Measurements from ENCODE around the gene GLTP. TPM values are rescaled to one million over a fixed set of nuclear protein-coding genes. Genes with fewer than 3 reads are reported as not detected.

GLTP gene
- total and polyA plus RNA-seq, 2 donors (not counting 1 experiment from before 2014, with no cell fraction given), result 51.2 to 67.9 TPM

- DNase-seq (ENCODE audit: low read depth in 2 of 2), result no peak
- Histone ChIP-seq H3K4me2 (ENCODE audit: extremely low read depth, insufficient read depth, low read length) (no peak overlapping the region), H3K4me1 (ENCODE audit: control insufficient read depth, extremely low read depth, insufficient read depth, low read length) (no peaks in the 10 kb centered on the region), H3K9ac (ENCODE audit: insufficient read depth, low read length) (no peak overlapping the region), H3K36me3 (ENCODE audit: control insufficient read depth, insufficient read depth, low read length) (no peaks in the 10 kb centered on the region), H3K4me3 (replicated peaks in 1 of 4; ENCODE audit: control extremely low read depth in 1 of 4, insufficient read depth in 1 of 4, low read depth in 3 of 4, low read length in 4 of 4) (no peak overlapping the region), H3K27ac (ENCODE audit: insufficient read depth, low read length) (no peak overlapping the region), H2AFZ (ENCODE audit: low read length) (no peak overlapping the region), H4K20me1 (ENCODE audit: control insufficient read depth, extremely low read depth, insufficient read depth, low read length) (no peaks in the 10 kb centered on the region), H3K9me3 (ENCODE audit: control insufficient read depth, insufficient read depth, low read depth, low read length) (no peaks in the 10 kb centered on the region), H3K27me3 (ENCODE audit: control insufficient read depth, insufficient read depth, low read length) (peaks cover 2% of the 10 kb centered on the region), H3K79me2 (ENCODE audit: control insufficient read depth, insufficient read depth, low read length) (no peaks in the 10 kb centered on the region)
- TF ChIP-seq EZH2 (IDR thresholded peaks at IDR 0.05; ENCODE audit: low read length, missing control alignments), result no peak
- no peak for TF ChIP-seq CTCF (conservative IDR thresholded peaks at IDR 0.05 in 1 of 2, IDR thresholded peaks at IDR 0.05 in 1 of 2; ENCODE audit: low read depth in 1 of 2, low read length in 2 of 2)
Measured at GRCh38 chr12:109815225-109815624, 65.1 kb downstream of the GLTP start.

- H2AFZ ChIP-seq (ENCODE audit: low read length), result no peak overlapping the region
- H3K9me3 ChIP-seq (ENCODE audit: control insufficient read depth, insufficient read depth, low read depth, low read length), result no peaks in the 10 kb centered on the region
- no peak overlapping the region for H3K4me3 ChIP-seq (replicated peaks in 1 of 4; ENCODE audit: control extremely low read depth in 1 of 4, insufficient read depth in 1 of 4, low read depth in 3 of 4, low read length in 4 of 4)
- no peak overlapping the region for H3K4me2 ChIP-seq (ENCODE audit: extremely low read depth, insufficient read depth, low read length)
- no peaks in the 10 kb centered on the region for H4K20me1 ChIP-seq (ENCODE audit: control insufficient read depth, extremely low read depth, insufficient read depth, low read length)
- H3K27ac ChIP-seq (ENCODE audit: insufficient read depth, low read length), result no peak overlapping the region
- no peaks in the 10 kb centered on the region for H3K36me3 ChIP-seq (ENCODE audit: control insufficient read depth, insufficient read depth, low read length)
- H3K27me3 ChIP-seq (ENCODE audit: control insufficient read depth, insufficient read depth, low read length), result no peaks in the 10 kb centered on the region
- no peaks in the 10 kb centered on the region for H3K4me1 ChIP-seq (ENCODE audit: control insufficient read depth, extremely low read depth, insufficient read depth, low read length)
- TF ChIP-seq CTCF (conservative IDR thresholded peaks at IDR 0.05 in 1 of 2, IDR thresholded peaks at IDR 0.05 in 1 of 2; ENCODE audit: low read depth in 1 of 2, low read length in 2 of 2), result no peak
- no peaks in the 10 kb centered on the region for H3K79me2 ChIP-seq (ENCODE audit: control insufficient read depth, insufficient read depth, low read length)
- no peak for DNase-seq (ENCODE audit: low read depth in 2 of 2)
- H3K9ac ChIP-seq (ENCODE audit: insufficient read depth, low read length), result no peak overlapping the region
Measured at GRCh38 chr12:109814600-109815150, 65.7 kb downstream of the GLTP start.

GRCh38 chr12:109813810-109814416 is 66.4 kb downstream of the GLTP start:
- no peak overlapping the region for H3K4me3 ChIP-seq (replicated peaks in 1 of 4; ENCODE audit: control extremely low read depth in 1 of 4, insufficient read depth in 1 of 4, low read depth in 3 of 4, low read length in 4 of 4)
- H3K27me3 ChIP-seq (ENCODE audit: control insufficient read depth, insufficient read depth, low read length), result no peaks in the 10 kb centered on the region
- H3K79me2 ChIP-seq (ENCODE audit: control insufficient read depth, insufficient read depth, low read length), result no peaks in the 10 kb centered on the region
- no peak for DNase-seq (ENCODE audit: low read depth in 2 of 2)
- H3K36me3 ChIP-seq (ENCODE audit: control insufficient read depth, insufficient read depth, low read length), result no peaks in the 10 kb centered on the region
- no peak overlapping the region for H3K4me2 ChIP-seq (ENCODE audit: extremely low read depth, insufficient read depth, low read length)
- no peak overlapping the region for H3K9ac ChIP-seq (ENCODE audit: insufficient read depth, low read length)
- H2AFZ ChIP-seq (ENCODE audit: low read length), result no peak overlapping the region
- no peaks in the 10 kb centered on the region for H3K9me3 ChIP-seq (ENCODE audit: control insufficient read depth, insufficient read depth, low read depth, low read length)
- no peaks in the 10 kb centered on the region for H3K4me1 ChIP-seq (ENCODE audit: control insufficient read depth, extremely low read depth, insufficient read depth, low read length)
- TF ChIP-seq CTCF (conservative IDR thresholded peaks at IDR 0.05 in 1 of 2, IDR thresholded peaks at IDR 0.05 in 1 of 2; ENCODE audit: low read depth in 1 of 2, low read length in 2 of 2) (no peak), EZH2 (IDR thresholded peaks at IDR 0.05; ENCODE audit: low read length, missing control alignments) (no peak)
- H3K27ac ChIP-seq (ENCODE audit: insufficient read depth, low read length), result no peak overlapping the region
- H4K20me1 ChIP-seq (ENCODE audit: control insufficient read depth, extremely low read depth, insufficient read depth, low read length), result no peaks in the 10 kb centered on the region
